Measurements from ENCODE around the gene PATJ. TPM values are rescaled to one million over a fixed set of nuclear protein-coding genes. Genes with fewer than 3 reads are reported as not detected.
"Not testable (repeated sequence)": the region's sequence is repeated elsewhere in the genome, so short reads cannot be mapped to it uniquely, and the experiment has no call there.

PATJ gene
- total and polyA plus RNA-seq, 9 donors: 2.8 to 5.1 (median 3.5) TPM

DNA sequence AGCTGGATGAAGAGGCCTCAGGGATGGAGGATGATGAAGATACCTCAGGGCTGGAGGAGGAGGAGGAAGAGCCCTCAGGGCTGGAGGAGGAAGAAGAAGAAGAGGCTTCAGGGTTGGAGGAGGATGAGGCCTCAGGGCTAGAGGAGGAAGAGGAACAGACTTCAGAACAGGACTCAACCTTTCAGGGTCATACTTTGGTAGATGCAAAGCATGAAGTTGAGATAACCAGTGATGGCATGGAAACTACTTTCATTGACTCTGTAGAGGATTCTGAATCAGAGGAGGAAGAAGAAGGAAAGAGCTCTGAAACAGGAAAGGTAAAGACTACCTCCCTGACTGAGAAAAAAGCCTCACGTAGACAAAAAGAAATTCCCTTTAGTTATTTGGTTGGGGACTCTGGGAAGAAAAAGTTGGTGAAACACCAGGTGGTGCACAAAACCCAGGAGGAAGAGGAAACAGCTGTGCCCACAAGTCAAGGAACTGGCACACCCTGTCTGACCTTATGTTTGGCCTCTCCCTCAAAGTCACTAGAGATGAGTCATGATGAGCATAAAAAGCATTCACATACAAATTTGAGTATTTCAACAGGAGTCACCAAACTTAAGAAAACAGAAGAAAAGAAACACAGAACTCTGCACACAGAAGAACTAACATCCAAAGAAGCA, 467.8 kb downstream of the PATJ start:
- Histone ChIP-seq H3K4me1 (ENCODE audit: control insufficient read depth, insufficient read depth, low read length) (no peaks in the 10 kb centered on the region), H3K27ac (ENCODE audit: low read length) (no peak overlapping the region), H3K4me3 (ENCODE audit: low read length) (no peak overlapping the region), H3K27me3 (ENCODE audit: control insufficient read depth, insufficient read depth, low read length) (no peaks in the 10 kb centered on the region), H3K9me3 (replicated peaks; ENCODE audit: control insufficient read depth, low read depth, low read length) (peaks cover 23% of the 10 kb centered on the region), H3K36me3 (ENCODE audit: control insufficient read depth, insufficient read depth, low read length) (peaks cover 2% of the 10 kb centered on the region)
- DNase-seq: no peak
- no CpG with 5 or more reads among the region's 1 CpG for WGBS (ENCODE audit: insufficient coverage)

- no peak for DNase-seq
- Histone ChIP-seq H3K27ac (ENCODE audit: low read length) (no peak overlapping the region), H3K4me1 (ENCODE audit: control insufficient read depth, insufficient read depth, low read length) (no peaks in the 10 kb centered on the region), H3K4me3 (ENCODE audit: low read length) (no peak overlapping the region), H3K27me3 (ENCODE audit: control insufficient read depth, insufficient read depth, low read length) (no peaks in the 10 kb centered on the region), H3K9me3 (replicated peaks; ENCODE audit: control insufficient read depth, low read depth, low read length) (peaks cover 23% of the 10 kb centered on the region), H3K36me3 (ENCODE audit: control insufficient read depth, insufficient read depth, low read length) (peaks cover 2% of the 10 kb centered on the region)
- no CpG with 5 or more reads among the region's 1 CpG for WGBS (ENCODE audit: insufficient coverage)
Observed at GRCh38 chr1:62210960-62211359, 468.7 kb downstream of the PATJ start.

GRCh38 chr1:62212411-62212810, 470.1 kb downstream of the PATJ start:
- WGBS (ENCODE audit: insufficient coverage): 88% methylated on average over 2 of the region's 6 CpGs
- H3K4me3 ChIP-seq (ENCODE audit: low read length): no peak overlapping the region
- no peaks in the 10 kb centered on the region for H3K27me3 ChIP-seq (ENCODE audit: control insufficient read depth, insufficient read depth, low read length)
- H3K4me1 ChIP-seq (ENCODE audit: control insufficient read depth, insufficient read depth, low read length): no peaks in the 10 kb centered on the region
- DNase-seq: no peak
- no peak overlapping the region for H3K27ac ChIP-seq (ENCODE audit: low read length)
- H3K36me3 ChIP-seq (ENCODE audit: control insufficient read depth, insufficient read depth, low read length): peaks cover 2% of the 10 kb centered on the region
- peaks cover 18% of the 10 kb centered on the region for H3K9me3 ChIP-seq (replicated peaks; ENCODE audit: control insufficient read depth, low read depth, low read length)

- Histone ChIP-seq H3K4me3 (ENCODE audit: low read length) (no peak overlapping the region), H3K9me3 (replicated peaks; ENCODE audit: control insufficient read depth, low read depth, low read length) (peaks cover 18% of the 10 kb centered on the region), H3K27ac (ENCODE audit: low read length) (no peak overlapping the region), H3K36me3 (ENCODE audit: control insufficient read depth, insufficient read depth, low read length) (peaks cover 2% of the 10 kb centered on the region), H3K4me1 (ENCODE audit: control insufficient read depth, insufficient read depth, low read length) (no peaks in the 10 kb centered on the region), H3K27me3 (ENCODE audit: control insufficient read depth, insufficient read depth, low read length) (no peaks in the 10 kb centered on the region)
- WGBS (ENCODE audit: insufficient coverage): 82% methylated on average over 3 of the region's 6 CpGs
- no peak for DNase-seq
Observed at GRCh38 chr1:62213075-62213914, 471.0 kb downstream of the PATJ start.

GRCh38 chr1:62218604-62219003, 476.3 kb downstream of the PATJ start:
- no peak overlapping the region for H3K27ac ChIP-seq (ENCODE audit: low read length)
- H3K4me3 ChIP-seq (ENCODE audit: low read length): no peak overlapping the region
- H3K9me3 ChIP-seq (replicated peaks; ENCODE audit: control insufficient read depth, low read depth, low read length): no peaks in the 10 kb centered on the region
- no peak for DNase-seq
- no peaks in the 10 kb centered on the region for H3K4me1 ChIP-seq (ENCODE audit: control insufficient read depth, insufficient read depth, low read length)
- H3K27me3 ChIP-seq (ENCODE audit: control insufficient read depth, insufficient read depth, low read length): no peaks in the 10 kb centered on the region
- no CpG with 5 or more reads among the region's 2 CpGs for WGBS (ENCODE audit: insufficient coverage)
- H3K36me3 ChIP-seq (ENCODE audit: control insufficient read depth, insufficient read depth, low read length): no peaks in the 10 kb centered on the region

- not testable (repeated sequence) for H3K4me1 ChIP-seq (ENCODE audit: control insufficient read depth, insufficient read depth, low read length); H3K9me3 ChIP-seq (replicated peaks; ENCODE audit: control insufficient read depth, low read depth, low read length); H3K27me3 ChIP-seq (ENCODE audit: control insufficient read depth, insufficient read depth, low read length); DNase-seq; H3K4me3 ChIP-seq (ENCODE audit: low read length); H3K27ac ChIP-seq (ENCODE audit: low read length); H3K36me3 ChIP-seq (ENCODE audit: control insufficient read depth, insufficient read depth, low read length)
- 100% methylated on average over 4 of the region's 9 CpGs for WGBS (ENCODE audit: insufficient coverage)
Observed at GRCh38 chr1:62220456-62220855, 478.2 kb downstream of the PATJ start.

DNA sequence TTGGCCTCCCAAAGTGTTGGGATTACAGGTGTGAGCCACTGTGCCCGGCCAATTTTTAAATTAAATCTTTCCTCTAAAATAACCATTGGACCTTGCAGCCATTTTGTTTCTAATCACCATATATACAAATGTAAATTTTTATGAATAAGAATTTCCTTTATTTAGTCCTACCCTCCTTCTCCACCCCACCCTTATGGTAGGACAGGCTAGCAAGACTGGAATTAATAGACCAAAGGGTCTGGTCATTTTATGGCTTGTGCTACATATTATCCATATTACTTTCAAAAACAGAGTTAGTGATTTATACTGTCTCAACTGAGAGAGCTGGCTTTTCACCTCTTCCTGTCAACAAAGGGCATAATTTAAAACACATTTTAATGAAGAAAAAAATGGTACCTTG, 478.9 kb downstream of the PATJ start:
- no peaks in the 10 kb centered on the region for H3K4me1 ChIP-seq (ENCODE audit: control insufficient read depth, insufficient read depth, low read length)
- H3K27ac ChIP-seq (ENCODE audit: low read length): no peak overlapping the region
- no peaks in the 10 kb centered on the region for H3K27me3 ChIP-seq (ENCODE audit: control insufficient read depth, insufficient read depth, low read length)
- DNase-seq: no peak
- no peak overlapping the region for H3K4me3 ChIP-seq (ENCODE audit: low read length)
- H3K36me3 ChIP-seq (ENCODE audit: control insufficient read depth, insufficient read depth, low read length): no peaks in the 10 kb centered on the region
- no CpG with 5 or more reads among the region's 1 CpG for WGBS (ENCODE audit: insufficient coverage)
- H3K9me3 ChIP-seq (replicated peaks; ENCODE audit: control insufficient read depth, low read depth, low read length): no peaks in the 10 kb centered on the region

GRCh38 chr1:62222321-62222720, 480.0 kb downstream of the PATJ start:
- Histone ChIP-seq H3K4me1 (ENCODE audit: control insufficient read depth, insufficient read depth, low read length) (no peaks in the 10 kb centered on the region), H3K9me3 (replicated peaks; ENCODE audit: control insufficient read depth, low read depth, low read length) (no peaks in the 10 kb centered on the region), H3K4me3 (ENCODE audit: low read length) (no peak overlapping the region), H3K36me3 (ENCODE audit: control insufficient read depth, insufficient read depth, low read length) (no peaks in the 10 kb centered on the region), H3K27me3 (ENCODE audit: control insufficient read depth, insufficient read depth, low read length) (no peaks in the 10 kb centered on the region), H3K27ac (ENCODE audit: low read length) (no peak overlapping the region)
- DNase-seq: no peak
- no CpG with 5 or more reads among the region's 9 CpGs for WGBS (ENCODE audit: insufficient coverage)

DNA sequence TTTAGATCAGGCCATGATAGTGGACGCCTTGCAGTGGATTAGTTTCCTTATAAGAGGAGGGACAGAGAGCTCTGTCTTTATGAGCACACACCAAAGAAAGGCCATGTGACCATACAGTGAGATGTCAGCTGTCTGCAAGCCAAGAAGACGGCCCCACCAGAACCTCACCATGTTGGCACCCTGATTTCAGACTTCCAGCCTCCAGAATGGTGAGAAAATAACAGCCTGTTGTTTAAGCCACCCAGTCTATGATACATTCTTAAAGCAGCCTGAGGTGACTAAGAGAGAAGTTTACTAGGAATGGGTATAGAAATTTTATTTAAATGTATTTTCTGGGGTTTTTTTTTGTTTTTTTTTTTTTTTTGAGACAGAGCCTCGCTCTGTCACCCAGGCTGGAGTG, 481.9 kb downstream of the PATJ start:
- H3K36me3 ChIP-seq (ENCODE audit: control insufficient read depth, insufficient read depth, low read length): no peaks in the 10 kb centered on the region
- 80% methylated on average over 1 of the region's 3 CpGs for WGBS (ENCODE audit: insufficient coverage)
- no peaks in the 10 kb centered on the region for H3K27me3 ChIP-seq (ENCODE audit: control insufficient read depth, insufficient read depth, low read length)

GRCh38 chr1:62227496-62227895, 485.2 kb downstream of the PATJ start:
- Histone ChIP-seq H3K27ac (ENCODE audit: low read length) (no peak overlapping the region), H3K4me3 (ENCODE audit: low read length) (no peak overlapping the region), H3K9me3 (replicated peaks; ENCODE audit: control insufficient read depth, low read depth, low read length) (no peaks in the 10 kb centered on the region), H3K36me3 (ENCODE audit: control insufficient read depth, insufficient read depth, low read length) (no peaks in the 10 kb centered on the region), H3K4me1 (ENCODE audit: control insufficient read depth, insufficient read depth, low read length) (peaks cover 17% of the 10 kb centered on the region), H3K27me3 (ENCODE audit: control insufficient read depth, insufficient read depth, low read length) (no peaks in the 10 kb centered on the region)
- DNase-seq: no peak
- WGBS (ENCODE audit: insufficient coverage): 81% methylated on average over 11 of the region's 11 CpGs

More for the DNA sequence above, 481.9 kb downstream of the PATJ start:
- Histone ChIP-seq H3K4me3 (ENCODE audit: low read length) (no peak overlapping the region), H3K4me1 (ENCODE audit: control insufficient read depth, insufficient read depth, low read length) (peaks cover 13% of the 10 kb centered on the region), H3K9me3 (replicated peaks; ENCODE audit: control insufficient read depth, low read depth, low read length) (no peaks in the 10 kb centered on the region), H3K27ac (ENCODE audit: low read length) (no peak overlapping the region)
- no peak for DNase-seq
